HG02884 (cell line): ENCODE data around the gene PLXNA3.

ENCODE experiments used
- ATAC-seq: cut with Tn5 transposase; IDR thresholded peaks from one replicate; pipeline ENCODE4 v1.9.1; 2021; ENCODE audit warnings: mild to moderate bottlenecking, moderate library complexity; ENCODE audit not compliant: unreplicated experiment

The PLXNA3 gene

DNA sequence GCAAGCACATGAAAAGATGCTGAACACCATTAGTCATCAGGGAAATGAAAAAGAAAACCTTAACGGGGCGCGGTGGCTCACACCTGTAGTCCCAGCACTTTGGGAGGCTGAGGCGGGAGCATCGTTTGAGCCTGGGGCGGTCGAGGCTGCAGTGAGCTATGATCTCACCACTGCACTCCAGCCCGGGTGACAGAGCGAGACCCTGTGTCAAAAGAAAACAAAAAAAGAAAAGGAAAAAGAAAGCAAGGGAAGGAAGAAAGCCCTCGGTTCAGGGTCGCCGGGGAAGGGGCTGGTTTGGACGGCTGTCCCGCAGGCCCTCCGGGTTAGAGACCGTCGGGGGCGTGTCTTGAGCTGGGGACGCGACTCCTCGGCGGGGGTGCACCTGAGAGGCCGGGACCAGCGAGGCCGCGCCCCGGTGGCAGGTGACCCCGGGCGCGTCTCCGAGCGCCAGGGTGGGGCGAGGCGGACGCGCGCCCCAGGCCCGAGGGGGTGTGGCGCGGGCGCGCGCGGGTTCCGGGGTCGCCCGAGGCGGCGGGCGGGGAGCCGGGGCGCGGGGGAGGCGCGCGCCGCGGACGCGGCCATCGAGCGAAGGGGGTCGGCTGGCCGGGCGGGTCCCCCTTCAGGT lies 478 bp upstream of the PLXNA3 start:
- peak; percentile 54 for ATAC-seq

DNA sequence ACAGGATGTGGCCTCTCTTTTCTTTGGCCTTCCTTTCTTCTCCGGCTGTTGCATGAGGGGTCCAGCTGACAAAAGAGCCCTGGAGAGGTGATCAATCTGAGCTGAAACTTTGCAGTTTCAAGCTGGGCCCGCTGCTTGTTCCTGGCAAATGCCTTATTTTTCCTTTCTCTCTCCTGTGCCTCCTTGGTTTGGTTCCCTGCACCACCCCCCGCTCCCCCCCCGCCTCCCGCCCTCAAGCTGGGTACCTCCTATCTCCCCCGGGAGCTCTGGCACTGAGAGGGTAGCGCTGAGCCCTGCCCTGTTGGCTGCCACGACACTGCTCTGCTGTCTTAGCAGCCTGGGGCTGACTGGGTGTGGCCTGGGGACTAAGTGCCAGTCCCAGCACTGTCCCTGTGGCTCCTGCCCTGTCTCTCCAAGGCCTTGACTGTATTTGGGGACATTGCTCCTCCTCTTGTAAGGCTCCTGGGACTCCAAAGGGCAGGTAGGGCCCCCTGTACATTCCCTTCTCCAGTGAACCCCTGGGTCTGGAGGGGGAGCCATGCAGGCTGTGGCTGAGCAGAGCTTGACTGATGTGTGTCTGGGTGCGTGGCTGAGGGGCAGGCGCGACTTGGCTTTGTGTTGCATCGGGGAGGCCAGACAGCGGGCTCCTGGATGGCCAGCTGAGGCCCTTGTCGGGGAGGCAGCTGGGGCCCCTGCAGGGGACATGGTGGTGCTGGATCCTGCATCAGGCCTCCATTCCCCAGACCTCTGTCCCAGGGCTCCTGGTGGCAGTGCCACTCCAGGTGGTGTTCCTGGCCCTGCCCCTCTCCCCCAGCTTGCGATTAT lies 1.1 kb downstream of the PLXNA3 start:
- no peak for ATAC-seq

- no peak for ATAC-seq
Measured at GRCh38 chrX:154459832-154460231, 1.8 kb downstream of the PLXNA3 start.

GRCh38 chrX:154460326-154460725 lies 2.2 kb downstream of the PLXNA3 start:
- ATAC-seq, result no peak

DNA sequence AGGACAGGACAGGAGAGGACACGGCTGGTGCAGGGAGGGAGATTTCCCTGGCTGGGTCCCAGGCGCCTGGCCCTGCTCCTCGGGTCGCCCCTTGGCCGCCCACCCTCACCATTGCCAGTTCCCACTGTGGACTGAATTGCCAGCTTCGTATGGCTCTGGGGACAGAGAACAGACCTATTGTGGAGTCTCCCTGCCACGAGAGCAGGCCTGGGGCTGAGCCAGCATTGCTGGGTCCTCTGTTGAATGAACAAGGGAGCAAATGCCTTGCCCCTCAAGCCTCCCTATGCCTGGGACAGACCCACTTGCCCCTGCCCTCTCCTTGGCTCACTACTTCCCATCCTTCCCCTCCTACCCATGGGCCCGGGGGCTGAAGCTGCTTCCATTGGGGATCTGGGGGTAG lies 4.3 kb downstream of the PLXNA3 start:
- ATAC-seq, result no peak

DNA sequence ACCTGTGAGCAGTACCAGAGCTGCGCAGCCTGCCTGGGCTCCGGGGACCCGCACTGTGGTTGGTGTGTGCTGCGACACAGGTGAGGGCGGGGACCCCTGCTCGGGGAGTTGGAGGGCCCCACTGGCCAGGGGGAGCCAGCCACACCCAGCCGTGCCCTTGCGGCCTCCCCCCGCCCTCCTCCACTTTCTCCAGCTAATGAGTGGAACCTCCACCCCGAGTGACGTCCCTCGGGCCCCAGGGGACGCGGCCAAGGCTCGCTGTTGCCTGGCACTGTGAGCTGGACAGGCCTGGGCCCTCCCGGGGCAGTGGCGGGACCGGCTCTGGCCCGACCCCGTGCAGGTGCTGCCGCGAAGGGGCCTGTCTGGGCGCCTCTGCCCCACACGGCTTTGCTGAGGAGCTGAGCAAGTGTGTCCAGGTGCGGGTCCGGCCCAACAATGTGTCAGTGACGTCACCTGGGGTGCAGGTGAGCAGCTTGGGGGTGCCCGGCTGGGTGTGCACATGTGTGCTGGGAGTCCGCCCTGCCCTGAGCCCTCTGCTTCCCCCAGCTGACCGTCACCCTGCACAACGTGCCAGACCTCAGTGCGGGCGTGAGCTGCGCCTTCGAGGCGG lies 5.6 kb downstream of the PLXNA3 start:
- ATAC-seq, result no peak

- no peak for ATAC-seq
Measured at GRCh38 chrX:154464806-154465365, 6.8 kb downstream of the PLXNA3 start.

- no peak for ATAC-seq
Measured at GRCh38 chrX:154465601-154466000, 7.5 kb downstream of the PLXNA3 start.

- ATAC-seq, result no peak
Measured at GRCh38 chrX:154466036-154466435, 8.0 kb downstream of the PLXNA3 start.

GRCh38 chrX:154466907-154467306 lies 8.8 kb downstream of the PLXNA3 start:
- ATAC-seq, result no peak

GRCh38 chrX:154467556-154467955 lies 9.5 kb downstream of the PLXNA3 start:
- ATAC-seq, result no peak

DNA sequence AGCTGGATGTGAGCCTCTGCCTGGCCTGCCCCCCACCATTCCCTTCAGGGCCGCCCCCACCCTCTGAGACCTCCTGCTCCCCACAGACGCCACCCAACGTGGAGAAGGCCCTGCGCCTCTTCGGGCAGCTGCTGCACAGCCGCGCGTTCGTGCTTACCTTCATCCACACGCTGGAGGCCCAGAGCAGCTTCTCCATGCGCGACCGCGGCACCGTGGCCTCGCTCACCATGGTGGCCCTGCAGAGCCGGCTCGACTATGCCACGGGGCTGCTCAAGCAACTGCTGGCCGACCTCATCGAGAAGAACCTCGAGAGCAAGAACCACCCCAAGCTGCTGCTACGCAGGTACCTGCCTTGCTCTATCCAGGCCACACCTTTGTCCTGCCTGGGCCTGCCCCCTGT lies 10.1 kb downstream of the PLXNA3 start:
- ATAC-seq, result no peak

GRCh38 chrX:154469114-154469513 lies 11.0 kb downstream of the PLXNA3 start:
- ATAC-seq, result no peak

DNA sequence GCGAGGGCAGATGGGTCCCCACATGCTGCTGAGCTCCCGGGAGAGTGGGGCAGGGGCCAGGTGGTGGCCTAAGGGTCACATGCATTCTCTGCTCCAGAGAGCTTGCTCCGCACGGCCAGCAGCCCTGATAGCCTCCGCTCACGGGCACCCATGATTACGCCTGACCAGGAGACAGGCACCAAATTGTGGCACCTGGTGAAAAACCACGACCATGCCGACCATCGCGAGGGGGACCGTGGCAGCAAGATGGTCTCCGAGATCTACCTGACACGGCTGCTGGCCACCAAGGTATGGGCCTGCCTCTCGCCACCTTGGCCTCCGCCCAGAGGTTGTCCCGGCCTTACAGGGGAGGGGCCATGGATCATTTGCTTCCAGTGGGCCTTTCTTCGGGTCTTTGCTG lies 11.8 kb downstream of the PLXNA3 start:
- ATAC-seq, result no peak

GRCh38 chrX:154470434-154470833 lies 12.4 kb downstream of the PLXNA3 start:
- no peak for ATAC-seq

GRCh38 chrX:154470914-154471568 lies 13.0 kb downstream of the PLXNA3 start:
- ATAC-seq, result no peak

- ATAC-seq, result no peak
Measured at GRCh38 chrX:154471839-154472684, 14.0 kb downstream of the PLXNA3 start.

GRCh38 chrX:154472685-154473632 lies 14.9 kb downstream of the PLXNA3 start:
- ATAC-seq, result no peak

DNA sequence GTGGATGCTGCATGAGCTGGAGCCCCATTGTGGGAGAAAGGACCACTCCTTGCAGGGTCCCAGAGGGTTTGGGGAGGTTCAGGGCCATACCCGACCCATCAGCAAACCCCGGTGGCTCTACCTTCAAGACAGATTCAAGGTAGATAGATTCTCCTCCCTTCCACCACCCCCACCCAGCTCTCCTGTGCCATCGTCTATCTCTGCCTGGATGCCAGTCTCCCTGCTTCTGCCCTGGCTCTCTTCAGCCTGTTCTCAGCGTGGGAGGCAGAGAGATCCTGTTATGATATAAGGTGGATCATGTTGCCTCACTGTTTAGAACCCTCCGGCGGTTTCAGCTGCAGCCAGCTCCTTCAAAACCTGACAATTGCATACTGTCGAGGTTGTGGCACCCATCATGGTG lies 15.6 kb downstream of the PLXNA3 start:
- ATAC-seq, result no peak
